A673 (cell line): ENCODE results near the gene SLC12A7. TPM values are rescaled to one million over a fixed set of nuclear protein-coding genes. Genes with fewer than 3 reads are reported as not detected.
"Not testable (repeated sequence)": the region's sequence is repeated elsewhere in the genome, so short reads cannot be mapped to it uniquely, and the experiment has no call there.

Experiments used
- BruUV-seq: library from RNA; stranded (reverse); fragments of 400-500 nt; replicated peaks from 2 replicates; lab custom pipeline; 2021; lab: Mats Ljungman, UMichigan
- CTCF ChIA-PET: fragments of 300-600 bp; sonication (Branson Sonifier 250); formaldehyde crosslinking; loops from one replicate; lab custom pipeline; 2022; ENCODE audit warnings: antibody characterized with exemption; lab: Charles Lee
- POLR2A ChIA-PET: fragments of 300-600 bp; sonication (Branson Sonifier 250); formaldehyde crosslinking; loops from one replicate; lab custom pipeline; 2022; ENCODE audit warnings: antibody characterized with exemption; ENCODE audit not compliant: low non-redundant PET; lab: Charles Lee
- DNase-seq: peaks from one replicate; pipeline ENCODE4 v3.0.0-alpha.2; 2015; ENCODE audit warnings: low spot score
- H3K27ac ChIP-seq: fragments of 200-600 bp; sonication (generic); 2 replicates; pipeline ENCODE4 v1.5.1; 2016; ENCODE audit warnings: mixed run types, low read depth, mild to moderate bottlenecking, mixed read lengths, antibody characterized with exemption, low read length; ENCODE audit not compliant: poor library complexity, severe bottlenecking
- H3K27me3 ChIP-seq: fragments of 200-600 bp; sonication (generic); replicated peaks from 2 replicates; pipeline ENCODE4 v1.6.1; 2017; ENCODE audit warnings: mixed run types, low read depth, mild to moderate bottlenecking, mixed read lengths, antibody characterized with exemption, low read length; ENCODE audit not compliant: insufficient read depth, poor library complexity
- H3K36me3 ChIP-seq: fragments of 200-600 bp; sonication (generic); 2 replicates; pipeline ENCODE4 v1.6.1; 2016; ENCODE audit warnings: mixed run types, mild to moderate bottlenecking, mixed read lengths, antibody characterized with exemption, low read length; ENCODE audit not compliant: insufficient read depth, poor library complexity, severe bottlenecking
- H3K4me1 ChIP-seq: fragments of 200-600 bp; sonication (generic); 2 replicates; pipeline ENCODE4 v1.6.1; 2017; ENCODE audit warnings: mixed run types, mild to moderate bottlenecking, mixed read lengths, antibody characterized with exemption, low read length; ENCODE audit not compliant: insufficient read depth, poor library complexity, severe bottlenecking
- H3K4me3 ChIP-seq: fragments of 200-600 bp; sonication (generic); 2 replicates; pipeline ENCODE4 v1.5.1; 2016; ENCODE audit warnings: low read depth, mixed run types, mild to moderate bottlenecking, mixed read lengths, low read length; ENCODE audit not compliant: poor library complexity, severe bottlenecking
- H3K9me3 ChIP-seq: fragments of 200-600 bp; sonication (generic); 2 replicates; pipeline ENCODE4 v1.6.1; 2016; ENCODE audit warnings: mixed run types, low read depth, mild to moderate bottlenecking, mixed read lengths, antibody characterized with exemption, low read length; ENCODE audit not compliant: poor library complexity, severe bottlenecking
- EZH2 ChIP-seq: fragments of 200-600 bp; sonication (generic); IDR thresholded peaks from 2 replicates; pipeline ENCODE4 v1.6.1; 2017; ENCODE audit warnings: borderline replicate concordance, low read depth, mild to moderate bottlenecking, mixed read lengths, antibody characterized with exemption, low read length; ENCODE audit not compliant: poor library complexity, severe bottlenecking
- intact Hi-C: fragments of 100-400 bp; cut with micrococcal nuclease; formaldehyde crosslinking; loops from one replicate; pipeline ENCODE4 v1.10.0; 2022; ENCODE audit not compliant: unreplicated experiment
- total RNA-seq: library from RNA; stranded (reverse); gene quantifications from 2 replicates; pipeline ENCODE4 v1.2.3, GENCODE V29; 2021
- TF ChIP-seq, protein P1 (sequence below): fragments of 300-800, 200-600 bp; sonication (generic); conservative IDR thresholded peaks from 2 replicates; pipeline ENCODE4 v1.5.1; 2017; ENCODE audit warnings: low read depth, mild to moderate bottlenecking, antibody characterized with exemption, low read length, moderate library complexity, mixed read lengths

The SLC12A7 gene
- total RNA-seq, 1 experiment from 2014 or later = 45.2 TPM

DNA sequence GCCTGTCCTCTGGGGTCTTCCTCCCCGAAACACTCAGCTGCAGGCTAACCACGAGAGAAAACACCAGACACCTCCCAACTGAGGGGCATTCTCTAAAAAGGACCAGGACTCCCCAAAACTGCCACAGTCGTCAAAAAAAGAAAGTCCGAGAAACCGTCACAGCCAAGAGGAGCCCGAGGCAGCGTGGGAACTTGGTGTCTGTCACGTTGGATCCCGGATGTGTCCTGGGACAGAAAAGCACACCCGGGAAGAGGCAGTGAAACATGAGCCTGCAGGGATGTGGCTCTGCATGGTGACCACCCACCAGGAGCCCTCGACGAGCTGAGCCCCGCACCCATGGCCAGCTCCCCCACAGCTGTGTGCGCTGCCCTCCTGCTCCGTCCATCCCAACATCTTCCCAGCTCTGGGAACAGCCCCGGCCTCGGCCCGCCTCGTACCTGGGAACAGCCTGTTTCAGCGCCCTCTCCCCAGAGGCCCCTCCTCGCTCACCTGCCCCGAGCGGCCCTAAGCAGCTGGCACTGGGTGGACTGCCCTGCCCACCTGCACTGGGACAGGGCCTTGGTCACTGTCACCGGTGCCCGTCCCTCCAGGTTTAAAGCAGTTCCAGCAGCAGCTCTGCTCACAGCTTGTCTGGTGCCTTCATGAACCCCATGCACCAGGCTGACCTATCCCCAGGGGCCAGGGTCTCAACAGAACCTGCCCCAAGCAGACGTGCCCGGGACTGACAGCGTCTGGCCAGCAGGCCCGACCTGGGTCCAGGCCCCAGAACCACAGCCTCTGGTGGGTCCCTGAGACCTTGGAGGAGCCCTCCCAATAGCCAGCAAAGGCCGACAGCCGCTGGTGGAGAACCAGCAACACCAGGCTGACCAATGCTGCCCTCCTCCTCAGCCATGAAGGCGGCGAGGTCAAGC, 10.9 kb downstream of the SLC12A7 start:
- no peaks in the 10 kb centered on the region for H3K27me3 ChIP-seq
- intact Hi-C loops = no loop called here
- TF ChIP-seq, protein P1, sequence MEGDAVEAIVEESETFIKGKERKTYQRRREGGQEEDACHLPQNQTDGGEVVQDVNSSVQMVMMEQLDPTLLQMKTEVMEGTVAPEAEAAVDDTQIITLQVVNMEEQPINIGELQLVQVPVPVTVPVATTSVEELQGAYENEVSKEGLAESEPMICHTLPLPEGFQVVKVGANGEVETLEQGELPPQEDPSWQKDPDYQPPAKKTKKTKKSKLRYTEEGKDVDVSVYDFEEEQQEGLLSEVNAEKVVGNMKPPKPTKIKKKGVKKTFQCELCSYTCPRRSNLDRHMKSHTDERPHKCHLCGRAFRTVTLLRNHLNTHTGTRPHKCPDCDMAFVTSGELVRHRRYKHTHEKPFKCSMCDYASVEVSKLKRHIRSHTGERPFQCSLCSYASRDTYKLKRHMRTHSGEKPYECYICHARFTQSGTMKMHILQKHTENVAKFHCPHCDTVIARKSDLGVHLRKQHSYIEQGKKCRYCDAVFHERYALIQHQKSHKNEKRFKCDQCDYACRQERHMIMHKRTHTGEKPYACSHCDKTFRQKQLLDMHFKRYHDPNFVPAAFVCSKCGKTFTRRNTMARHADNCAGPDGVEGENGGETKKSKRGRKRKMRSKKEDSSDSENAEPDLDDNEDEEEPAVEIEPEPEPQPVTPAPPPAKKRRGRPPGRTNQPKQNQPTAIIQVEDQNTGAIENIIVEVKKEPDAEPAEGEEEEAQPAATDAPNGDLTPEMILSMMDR = no peak
- no peak for TF ChIP-seq EZH2
- ChIA-PET POLR2A (no interaction called here), CTCF (no interaction called here)
- H3K27ac ChIP-seq = peak overlapping the region; percentile 57
- H3K9me3 ChIP-seq = no peaks in the 10 kb centered on the region
- peaks cover 16% of the 10 kb centered on the region for H3K4me1 ChIP-seq
- no peak for DNase-seq
- no peak overlapping the region for H3K4me3 ChIP-seq
- H3K36me3 ChIP-seq = no peaks in the 10 kb centered on the region
- no TSS peak for BruUV-seq

DNA sequence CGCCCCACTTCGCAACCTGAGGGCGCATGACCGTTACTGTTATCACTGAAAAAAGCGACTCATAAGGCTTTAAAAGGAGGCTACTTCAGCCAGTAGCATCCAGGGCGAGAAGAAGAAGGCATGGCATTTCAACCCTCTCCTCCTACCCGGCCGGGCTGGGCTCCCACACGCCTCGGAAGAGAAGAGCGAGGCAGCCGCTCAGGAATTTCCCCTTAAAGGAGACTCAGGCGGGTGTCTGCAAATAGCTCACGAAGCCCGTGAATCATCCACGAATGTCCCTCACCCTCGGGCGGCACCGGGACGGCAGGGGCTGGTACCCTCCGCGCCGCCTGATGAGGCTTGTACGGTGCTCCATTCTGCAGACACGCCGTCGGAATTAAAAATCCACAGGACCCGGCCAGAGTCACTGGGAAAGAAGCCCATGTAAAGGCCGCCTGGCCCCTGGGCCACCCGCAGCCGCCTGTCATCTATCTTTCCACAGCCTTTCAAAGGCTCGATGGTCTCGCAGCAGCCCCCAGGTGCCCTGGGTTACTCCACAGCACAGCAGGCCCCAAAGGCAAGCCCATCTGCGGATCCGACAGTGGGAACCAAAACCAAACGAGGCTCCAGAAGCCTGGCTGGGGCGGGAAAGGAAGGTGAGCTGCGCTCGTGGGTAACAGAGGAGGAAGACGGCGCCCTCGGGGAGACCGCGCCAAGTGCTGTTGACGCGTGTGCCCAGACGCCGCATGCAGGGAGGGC, 11.8 kb downstream of the SLC12A7 start:
- Histone ChIP-seq H3K9me3 (no peaks in the 10 kb centered on the region), H3K4me3 (no peak overlapping the region), H3K4me1 (peaks cover 16% of the 10 kb centered on the region), H3K27ac (peak overlapping the region; percentile 37), H3K36me3 (no peaks in the 10 kb centered on the region), H3K27me3 (no peaks in the 10 kb centered on the region)
- no peak for DNase-seq
- BruUV-seq = no TSS peak
- POLR2A ChIA-PET = no interaction called here
- TF ChIP-seq, protein P1 = no peak
- no peak for TF ChIP-seq EZH2
- CTCF ChIA-PET = no interaction called here
- intact Hi-C loops = no loop called here

DNA sequence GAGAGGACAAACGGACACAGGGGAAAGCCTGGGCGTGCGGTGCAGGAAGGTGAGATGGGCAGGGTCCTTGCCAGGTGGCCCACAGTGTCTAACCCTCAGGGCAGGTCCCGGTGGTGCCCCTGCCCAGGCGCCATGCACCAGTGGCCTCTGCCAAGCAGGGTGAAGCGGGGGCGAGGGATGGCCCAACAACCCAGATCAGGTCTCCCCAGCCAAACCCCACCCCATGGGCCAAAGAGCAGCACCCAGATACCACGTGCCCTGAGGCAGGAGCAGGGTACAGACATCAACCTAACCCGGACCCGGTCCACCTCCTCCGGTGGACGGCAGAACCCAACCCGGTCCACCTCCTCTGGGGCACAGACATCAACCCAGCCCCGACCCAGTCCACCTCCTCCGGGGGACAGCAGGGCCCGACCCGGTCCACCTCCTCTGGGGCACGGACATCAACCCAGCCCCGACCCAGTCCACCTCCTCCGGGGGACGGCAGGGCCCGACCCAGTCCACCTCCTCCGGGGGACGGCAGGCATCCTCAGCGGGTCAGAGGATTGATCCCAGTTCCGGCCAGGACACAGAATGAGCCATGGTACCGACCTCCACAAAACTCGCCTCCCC, 12.8 kb downstream of the SLC12A7 start:
- POLR2A ChIA-PET = no interaction called here
- peaks cover 16% of the 10 kb centered on the region for H3K4me1 ChIP-seq
- no peaks in the 10 kb centered on the region for H3K36me3 ChIP-seq
- H3K27ac ChIP-seq = no peak overlapping the region
- no peak for TF ChIP-seq EZH2
- TF ChIP-seq, protein P1 = no peak
- CTCF ChIA-PET = no interaction called here
- no peaks in the 10 kb centered on the region for H3K27me3 ChIP-seq
- DNase-seq = no peak
- H3K9me3 ChIP-seq = no peaks in the 10 kb centered on the region
- no peak overlapping the region for H3K4me3 ChIP-seq
- no TSS peak for BruUV-seq
- intact Hi-C loops = no loop called here

DNA sequence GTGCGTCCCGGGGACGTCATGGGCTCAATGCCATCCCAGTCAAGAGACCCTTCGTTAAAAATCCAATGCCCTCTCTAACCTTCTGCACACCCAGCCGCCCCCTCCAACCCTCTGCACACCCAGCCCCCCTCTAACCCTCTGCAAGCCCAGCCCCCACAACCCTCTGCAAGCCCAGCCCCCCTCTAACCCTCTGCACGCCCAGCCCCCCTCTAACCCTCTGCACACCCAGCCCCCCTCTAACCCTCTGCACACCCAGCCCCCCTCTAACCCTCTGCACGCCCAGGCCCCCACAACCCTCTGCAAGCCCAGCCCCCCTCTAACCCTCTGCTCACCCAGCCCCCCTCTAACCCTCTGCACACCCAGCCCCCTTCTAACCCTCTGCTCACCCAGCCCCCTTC, 13.9 kb downstream of the SLC12A7 start:
- H3K27ac ChIP-seq, H3K4me3 ChIP-seq, DNase-seq, BruUV-seq, H3K27me3 ChIP-seq, CTCF ChIA-PET, H3K36me3 ChIP-seq, H3K9me3 ChIP-seq, POLR2A ChIA-PET, intact Hi-C loops: not testable (repeated sequence)
- peaks cover 16% of the 10 kb centered on the region for H3K4me1 ChIP-seq
